Measurements from ENCODE around the gene NR1H2. TPM values are rescaled to one million over a fixed set of nuclear protein-coding genes. Genes with fewer than 3 reads are reported as not detected.
A peak's percentile ranks its signal among the peaks of the same experiment; 100 is the strongest.

NR1H2 gene
- total RNA-seq, 1 donor from 2014 or later, result 100 TPM

- peak in 1 of 2 donors; percentile 6 for ATAC-seq
- Histone ChIP-seq H3K4me3 (no peak overlapping the region), H3K4me1 (no peaks in the 10 kb centered on the region), H3K27ac (no peak overlapping the region), H3K27me3 (ENCODE audit: low read depth) (no peaks in the 10 kb centered on the region), H3K9me3 (no peaks in the 10 kb centered on the region), H3K36me3 (peaks cover 33% of the 10 kb centered on the region)
- intact Hi-C loops (cut with DNase I), result no loop called here
- no peak for TF ChIP-seq CTCF (IDR thresholded peaks at IDR 0.05)
- DNase-seq, result no peak
These were observed 25.6 kb downstream of the NR1H2 start for GRCh38 chr19:50401605-50402450.

GRCh38 chr19:50402544-50403301 lies 26.5 kb downstream of the NR1H2 start:
- Histone ChIP-seq H3K9me3 (no peaks in the 10 kb centered on the region), H3K4me3 (no peak overlapping the region), H3K36me3 (peaks cover 33% of the 10 kb centered on the region)

GRCh38 chr19:50406156-50406820 lies 30.0 kb downstream of the NR1H2 start:
- intact Hi-C loops (cut with DNase I), result no loop called here
- no peak for TF ChIP-seq CTCF (IDR thresholded peaks at IDR 0.05)
- peaks cover 48% of the 10 kb centered on the region for H3K36me3 ChIP-seq
- no peaks in the 10 kb centered on the region for H3K27me3 ChIP-seq (ENCODE audit: low read depth)
- no peak overlapping the region for H3K27ac ChIP-seq
- H3K9me3 ChIP-seq, result no peaks in the 10 kb centered on the region
- no peak for ATAC-seq
- no peak for DNase-seq
- no peaks in the 10 kb centered on the region for H3K4me1 ChIP-seq
- no peak overlapping the region for H3K4me3 ChIP-seq

More at GRCh38 chr19:50402544-50403301, 26.5 kb downstream of the NR1H2 start:
- no peak overlapping the region for H3K27ac ChIP-seq
- intact Hi-C loops (cut with DNase I), result no loop called here
- TF ChIP-seq CTCF (IDR thresholded peaks at IDR 0.05), result no peak
- H3K27me3 ChIP-seq (ENCODE audit: low read depth), result no peaks in the 10 kb centered on the region
- H3K4me1 ChIP-seq, result no peaks in the 10 kb centered on the region
- DNase-seq (no peak), ATAC-seq (no peak)

- H3K27me3 ChIP-seq (ENCODE audit: low read depth), result no peaks in the 10 kb centered on the region
- no peaks in the 10 kb centered on the region for H3K9me3 ChIP-seq
- intact Hi-C loops (cut with DNase I), result no loop called here
- no peak overlapping the region for H3K4me3 ChIP-seq
- DNase-seq (no peak), ATAC-seq (no peak)
- H3K27ac ChIP-seq, result no peak overlapping the region
- no peak for TF ChIP-seq CTCF (IDR thresholded peaks at IDR 0.05)
- H3K36me3 ChIP-seq, result peaks cover 48% of the 10 kb centered on the region
- no peaks in the 10 kb centered on the region for H3K4me1 ChIP-seq
These were observed 30.6 kb downstream of the NR1H2 start for GRCh38 chr19:50406829-50407228.

- H3K4me1 ChIP-seq, result no peaks in the 10 kb centered on the region
- ATAC-seq (peak in 1 of 2 donors; percentile 14), DNase-seq (no peak)
- intact Hi-C loops (cut with DNase I), result no loop called here
- H3K4me3 ChIP-seq, result no peak overlapping the region
- peaks cover 26% of the 10 kb centered on the region for H3K36me3 ChIP-seq
- H3K27me3 ChIP-seq (ENCODE audit: low read depth), result no peaks in the 10 kb centered on the region
- H3K9me3 ChIP-seq, result no peaks in the 10 kb centered on the region
- no peak overlapping the region for H3K27ac ChIP-seq
- no peak for TF ChIP-seq CTCF (IDR thresholded peaks at IDR 0.05)
These were observed 33.1 kb downstream of the NR1H2 start for GRCh38 chr19:50409347-50409746.
